GM10266 (cell line): Measurements from ENCODE around the gene TSGA10.
A peak's percentile ranks its signal among the peaks of the same experiment; 100 is the strongest.
"Not testable (repeated sequence)": the region's sequence is repeated elsewhere in the genome, so short reads cannot be mapped to it uniquely, and the experiment has no call there.

Source experiments
- DNase-seq: peaks from one replicate; pipeline ENCODE4 v3.0.0; 2012; ENCODE audit errors: extremely low spot score
- TF ChIP-seq, protein P1 (sequence below): IDR thresholded peaks from 2 replicates; pipeline ENCODE4 v1.5.1; 2012; ENCODE audit warnings: mild to moderate bottlenecking, low read depth; ENCODE audit not compliant: control insufficient read depth, insufficient read depth; ENCODE audit errors: missing control alignments

The TSGA10 gene

GRCh38 chr2:99028558-99028957 lies 126.2 kb downstream of the TSGA10 start:
- TF ChIP-seq, protein P1, sequence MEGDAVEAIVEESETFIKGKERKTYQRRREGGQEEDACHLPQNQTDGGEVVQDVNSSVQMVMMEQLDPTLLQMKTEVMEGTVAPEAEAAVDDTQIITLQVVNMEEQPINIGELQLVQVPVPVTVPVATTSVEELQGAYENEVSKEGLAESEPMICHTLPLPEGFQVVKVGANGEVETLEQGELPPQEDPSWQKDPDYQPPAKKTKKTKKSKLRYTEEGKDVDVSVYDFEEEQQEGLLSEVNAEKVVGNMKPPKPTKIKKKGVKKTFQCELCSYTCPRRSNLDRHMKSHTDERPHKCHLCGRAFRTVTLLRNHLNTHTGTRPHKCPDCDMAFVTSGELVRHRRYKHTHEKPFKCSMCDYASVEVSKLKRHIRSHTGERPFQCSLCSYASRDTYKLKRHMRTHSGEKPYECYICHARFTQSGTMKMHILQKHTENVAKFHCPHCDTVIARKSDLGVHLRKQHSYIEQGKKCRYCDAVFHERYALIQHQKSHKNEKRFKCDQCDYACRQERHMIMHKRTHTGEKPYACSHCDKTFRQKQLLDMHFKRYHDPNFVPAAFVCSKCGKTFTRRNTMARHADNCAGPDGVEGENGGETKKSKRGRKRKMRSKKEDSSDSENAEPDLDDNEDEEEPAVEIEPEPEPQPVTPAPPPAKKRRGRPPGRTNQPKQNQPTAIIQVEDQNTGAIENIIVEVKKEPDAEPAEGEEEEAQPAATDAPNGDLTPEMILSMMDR, result no peak
- DNase-seq, result no peak

GRCh38 chr2:99027856-99028255 lies 126.9 kb downstream of the TSGA10 start:
- DNase-seq, result no peak
- TF ChIP-seq, protein P1, result no peak

DNA sequence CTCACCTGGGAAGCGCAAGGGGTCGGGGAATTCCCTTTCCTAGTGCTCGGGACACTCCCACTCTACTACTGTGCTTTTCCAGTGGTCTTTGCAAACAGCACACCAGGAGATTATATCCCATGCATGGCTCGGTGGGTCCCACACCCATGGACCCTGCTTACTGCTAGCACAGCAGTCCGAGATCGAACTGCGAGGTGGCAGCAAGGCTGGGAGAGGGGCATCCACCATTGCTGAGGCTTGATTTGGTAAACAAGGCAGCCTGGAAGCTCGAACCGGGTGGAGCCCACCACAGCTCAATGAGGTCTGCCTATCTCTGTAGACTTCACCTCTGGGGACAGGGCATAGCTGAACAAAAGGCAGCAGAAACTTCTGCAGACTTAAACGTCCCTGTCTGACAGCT lies 154.0 kb downstream of the TSGA10 start:
- no peak for DNase-seq
- TF ChIP-seq, protein P1, result no peak

DNA sequence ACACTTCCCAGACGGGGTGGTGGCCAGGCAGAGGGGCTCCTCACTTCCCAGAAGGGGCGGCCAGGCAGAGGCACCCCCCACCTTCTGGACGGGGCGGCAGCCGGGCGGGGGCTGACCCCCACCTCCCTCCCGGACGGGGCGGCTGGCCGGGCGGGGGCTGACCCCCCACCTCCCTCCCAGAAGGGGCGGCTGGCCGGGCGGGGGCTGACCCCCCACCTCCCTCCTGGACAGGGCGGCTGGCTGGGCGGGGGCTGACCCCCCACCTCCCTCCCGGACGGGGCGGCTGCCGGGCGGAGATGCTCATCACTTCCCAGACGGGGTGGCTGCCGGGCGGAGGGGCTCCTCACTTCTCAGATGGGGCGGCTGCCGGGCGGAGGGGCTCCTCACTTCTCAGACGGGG lies 166.0 kb downstream of the TSGA10 start:
- DNase-seq, result not testable (repeated sequence)

DNA sequence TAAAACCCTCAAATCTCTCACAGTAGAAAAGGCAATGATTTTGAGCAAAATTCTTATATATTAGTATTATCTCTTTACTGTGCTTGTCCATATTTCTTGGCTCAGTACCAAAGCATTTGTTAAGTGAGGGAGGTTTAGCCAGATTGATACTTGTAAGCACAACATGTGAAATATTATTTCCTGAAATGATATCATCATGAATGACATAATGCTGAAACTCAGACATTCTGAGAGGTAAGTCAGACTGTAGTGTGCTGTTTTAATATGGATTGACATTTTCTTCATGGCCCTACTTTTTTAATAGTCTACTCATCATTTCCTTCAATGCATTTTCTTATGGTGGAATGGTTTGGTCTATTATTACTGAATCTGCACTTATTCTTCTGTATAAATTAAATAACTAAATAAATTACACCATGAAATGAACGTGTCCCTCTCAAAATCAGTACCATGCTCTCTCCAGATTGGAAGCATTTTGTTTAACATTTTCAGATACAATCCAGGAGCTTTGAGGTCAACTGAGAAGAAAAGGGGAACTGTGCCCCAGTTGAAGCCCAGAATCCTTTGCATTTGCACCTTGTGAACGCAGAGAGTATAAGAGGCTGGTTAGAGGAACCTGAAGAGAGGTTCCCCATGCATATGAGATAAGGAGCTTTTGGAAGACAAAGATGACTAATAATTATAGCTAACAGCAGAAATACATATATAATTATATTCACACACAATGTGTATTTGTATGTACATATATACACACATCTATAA lies 168.7 kb downstream of the TSGA10 start:
- DNase-seq, result peak; percentile 34

GRCh38 chr2:98975611-98976010 lies 179.1 kb downstream of the TSGA10 start:
- TF ChIP-seq, protein P1, result no peak
- no peak for DNase-seq

More for the DNA sequence above, 168.7 kb downstream of the TSGA10 start:
- TF ChIP-seq, protein P1, result no peak

- TF ChIP-seq, protein P1, result no peak
- DNase-seq, result no peak
Observed at GRCh38 chr2:98972582-98973167, 182.1 kb downstream of the TSGA10 start.
